Stimulated activated CD8-positive, alpha-beta memory T cell treated with anti-CD3 and anti-CD28 coated beads, Interleukin-2, amount 100 ng/mL, for 1 hour (primary cell): Measurements from ENCODE around the gene TOP2A.
A peak's percentile ranks its signal among the peaks of the same experiment; 100 is the strongest.

Source experiments
- DNase-seq, 2 donors: peaks; one replicate each; pipeline ENCODE4 v3.0.0-alpha.2; 2020; ENCODE audit warnings: low read depth in 2 of 2

Gene TOP2A

DNA sequence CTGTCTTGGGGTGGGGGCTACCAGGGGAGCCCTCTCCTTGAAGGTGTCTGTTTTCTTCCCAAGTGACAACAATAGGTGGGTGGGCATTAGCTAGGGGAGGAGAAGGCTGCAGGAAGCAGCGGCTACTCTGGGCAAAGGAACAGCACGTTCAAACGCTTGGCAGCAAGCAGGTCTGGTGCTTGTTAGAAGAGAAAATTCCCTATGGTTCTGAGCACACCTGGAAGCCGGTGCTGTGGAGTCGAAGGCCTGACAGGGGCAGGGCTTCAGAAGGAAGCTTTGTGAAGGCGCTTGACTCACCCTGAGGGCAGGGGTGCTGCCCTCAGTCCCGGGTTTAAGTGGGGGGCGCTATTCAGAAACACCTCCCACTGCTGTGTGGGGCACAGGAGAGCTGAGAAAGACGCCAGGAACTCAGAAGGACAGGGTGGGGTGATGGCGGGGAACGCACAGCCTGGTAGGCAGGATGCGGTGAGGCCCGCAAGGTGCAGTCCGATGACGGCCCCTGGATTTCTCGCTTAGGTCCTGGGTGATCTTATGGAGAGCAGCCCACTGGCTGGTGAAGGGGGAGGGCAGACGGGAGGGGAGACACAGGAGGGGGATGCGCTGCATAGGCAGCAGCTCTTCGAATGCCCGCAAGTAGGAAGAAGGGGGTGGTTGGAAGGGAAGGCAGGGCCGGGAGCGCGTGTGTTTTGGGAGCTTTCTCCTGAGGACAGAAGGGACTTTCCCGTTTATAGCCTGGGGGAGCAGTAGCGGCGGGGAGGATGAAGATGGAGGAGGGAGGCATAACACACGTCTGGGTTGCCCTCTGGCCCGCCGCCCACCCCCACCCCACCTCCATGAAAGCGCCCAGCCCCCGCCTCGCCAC is 56.4 kb downstream of the TOP2A start:
- no peak for DNase-seq

DNA sequence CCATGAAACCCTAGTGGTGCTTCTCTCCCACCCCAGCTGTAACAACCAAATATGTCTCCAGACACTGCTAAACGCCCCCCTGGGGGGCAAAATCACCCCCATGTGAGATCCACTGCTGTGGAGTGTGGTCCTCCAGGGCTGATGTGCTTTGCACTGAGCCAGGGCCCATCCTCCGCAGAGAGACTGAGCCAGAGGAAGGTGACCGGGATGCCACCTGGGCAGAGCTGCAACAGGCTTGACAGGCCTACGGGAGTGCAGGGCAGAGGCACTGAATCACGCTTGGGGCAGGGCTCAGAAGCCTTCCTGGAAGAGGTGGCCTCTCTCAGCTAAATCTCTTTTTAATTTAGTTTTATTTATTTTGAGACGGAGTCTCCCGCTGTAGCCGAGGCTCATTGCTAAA is 57.6 kb downstream of the TOP2A start:
- DNase-seq: no peak

GRCh38 chr17:40358323-40359038 is 59.2 kb downstream of the TOP2A start:
- peak; percentile 81 to 82 for DNase-seq

DNA sequence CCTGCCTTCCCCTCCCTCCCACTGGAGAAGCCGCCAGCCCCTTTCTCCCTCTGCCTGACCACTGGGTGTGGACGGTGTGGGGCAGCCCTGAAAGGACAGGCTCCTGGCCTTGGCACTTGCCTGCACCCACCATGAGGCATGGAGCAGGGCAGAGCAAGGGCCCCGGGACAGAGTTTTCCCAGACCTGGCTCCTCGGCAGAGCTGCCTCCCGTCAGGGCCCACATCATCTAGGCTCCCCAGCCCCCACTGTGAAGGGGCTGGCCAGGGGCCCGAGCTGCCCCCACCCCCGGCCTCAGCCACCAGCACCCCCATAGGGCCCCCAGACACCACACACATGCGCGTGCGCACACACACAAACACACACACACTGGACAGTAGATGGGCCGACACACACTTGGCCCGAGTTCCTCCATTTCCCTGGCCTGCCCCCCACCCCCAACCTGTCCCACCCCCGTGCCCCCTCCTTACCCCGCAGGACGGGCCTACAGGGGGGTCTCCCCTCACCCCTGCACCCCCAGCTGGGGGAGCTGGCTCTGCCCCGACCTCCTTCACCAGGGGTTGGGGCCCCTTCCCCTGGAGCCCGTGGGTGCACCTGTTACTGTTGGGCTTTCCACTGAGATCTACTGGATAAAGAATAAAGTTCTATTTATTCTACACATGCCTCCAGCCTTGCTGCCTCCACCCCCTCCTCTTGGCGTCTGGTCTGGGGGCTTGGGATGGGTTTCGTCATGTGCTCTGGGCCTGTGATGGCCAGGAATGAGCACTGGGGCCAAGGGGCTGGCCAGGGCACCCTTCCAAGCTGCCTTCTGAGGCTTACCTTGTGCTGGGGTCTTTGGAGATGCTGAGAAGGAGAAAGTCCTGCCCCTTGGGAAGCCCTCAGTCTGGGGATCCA is 60.5 kb downstream of the TOP2A start:
- DNase-seq: no peak

DNA sequence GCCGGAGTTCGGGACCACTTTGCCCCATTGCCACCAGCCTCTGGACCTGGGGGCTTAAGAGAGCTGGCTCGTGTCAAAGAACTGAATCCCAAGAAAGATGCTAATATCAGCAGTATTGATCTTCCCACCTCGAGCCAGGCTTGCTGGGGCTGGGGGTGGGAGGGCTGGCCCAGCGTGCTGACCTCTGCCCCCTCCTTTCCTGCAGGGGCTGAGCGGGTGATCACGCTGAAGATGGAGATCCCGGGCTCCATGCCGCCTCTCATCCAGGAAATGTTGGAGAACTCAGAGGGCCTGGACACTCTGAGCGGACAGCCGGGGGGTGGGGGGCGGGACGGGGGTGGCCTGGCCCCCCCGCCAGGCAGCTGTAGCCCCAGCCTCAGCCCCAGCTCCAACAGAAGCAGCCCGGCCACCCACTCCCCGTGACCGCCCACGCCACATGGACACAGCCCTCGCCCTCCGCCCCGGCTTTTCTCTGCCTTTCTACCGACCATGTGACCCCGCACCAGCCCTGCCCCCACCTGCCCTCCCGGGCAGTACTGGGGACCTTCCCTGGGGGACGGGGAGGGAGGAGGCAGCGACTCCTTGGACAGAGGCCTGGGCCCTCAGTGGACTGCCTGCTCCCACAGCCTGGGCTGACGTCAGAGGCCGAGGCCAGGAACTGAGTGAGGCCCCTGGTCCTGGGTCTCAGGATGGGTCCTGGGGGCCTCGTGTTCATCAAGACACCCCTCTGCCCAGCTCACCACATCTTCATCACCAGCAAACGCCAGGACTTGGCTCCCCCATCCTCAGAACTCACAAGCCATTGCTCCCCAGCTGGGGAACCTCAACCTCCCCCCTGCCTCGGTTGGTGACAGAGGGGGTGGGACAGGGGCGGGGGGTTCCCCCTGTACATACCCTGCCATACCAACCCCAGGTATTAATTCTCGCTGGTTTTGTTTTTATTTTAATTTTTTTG is 61.6 kb downstream of the TOP2A start:
- no peak for DNase-seq

- DNase-seq: peak; percentile 60 to 62
Measured at GRCh38 chr17:40355123-40355803, 62.4 kb downstream of the TOP2A start.

DNA sequence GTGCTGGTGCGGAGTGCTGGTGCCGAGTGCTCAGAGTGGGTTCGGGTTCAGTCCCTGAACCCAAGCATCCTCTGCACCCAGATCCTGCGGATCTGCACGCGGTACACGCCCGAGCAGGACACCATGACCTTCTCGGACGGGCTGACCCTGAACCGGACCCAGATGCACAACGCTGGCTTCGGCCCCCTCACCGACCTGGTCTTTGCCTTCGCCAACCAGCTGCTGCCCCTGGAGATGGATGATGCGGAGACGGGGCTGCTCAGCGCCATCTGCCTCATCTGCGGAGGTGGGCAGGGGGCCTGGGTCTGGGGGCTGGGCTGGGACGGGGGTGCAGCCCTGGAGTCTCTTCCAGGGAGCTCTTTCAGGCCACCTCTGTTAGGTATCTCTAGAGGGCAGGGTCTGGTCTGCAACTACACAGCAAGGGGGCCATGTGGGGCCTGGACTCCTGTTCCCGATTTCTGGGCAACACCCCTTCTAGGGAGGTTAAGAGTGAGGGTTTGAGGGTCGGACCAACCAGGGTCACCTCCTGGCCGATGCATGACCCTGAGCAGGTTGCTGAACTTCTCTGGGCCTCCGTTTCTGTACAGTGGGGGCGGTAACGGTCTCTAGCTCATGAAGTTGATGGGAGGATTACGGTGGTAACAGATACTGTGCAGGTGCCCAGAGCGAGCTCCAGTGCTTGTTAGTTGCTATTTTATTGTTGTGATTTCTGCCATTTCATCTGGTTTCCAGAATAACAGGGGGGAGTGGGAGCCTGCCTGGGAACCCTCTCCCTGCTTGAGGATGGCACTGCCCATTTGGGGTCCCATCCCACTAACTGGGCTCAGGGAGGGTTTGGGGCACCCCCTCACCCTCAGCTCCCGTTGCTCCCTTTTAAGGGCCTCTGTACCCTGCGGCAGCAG is 63.2 kb downstream of the TOP2A start:
- DNase-seq: no peak

DNA sequence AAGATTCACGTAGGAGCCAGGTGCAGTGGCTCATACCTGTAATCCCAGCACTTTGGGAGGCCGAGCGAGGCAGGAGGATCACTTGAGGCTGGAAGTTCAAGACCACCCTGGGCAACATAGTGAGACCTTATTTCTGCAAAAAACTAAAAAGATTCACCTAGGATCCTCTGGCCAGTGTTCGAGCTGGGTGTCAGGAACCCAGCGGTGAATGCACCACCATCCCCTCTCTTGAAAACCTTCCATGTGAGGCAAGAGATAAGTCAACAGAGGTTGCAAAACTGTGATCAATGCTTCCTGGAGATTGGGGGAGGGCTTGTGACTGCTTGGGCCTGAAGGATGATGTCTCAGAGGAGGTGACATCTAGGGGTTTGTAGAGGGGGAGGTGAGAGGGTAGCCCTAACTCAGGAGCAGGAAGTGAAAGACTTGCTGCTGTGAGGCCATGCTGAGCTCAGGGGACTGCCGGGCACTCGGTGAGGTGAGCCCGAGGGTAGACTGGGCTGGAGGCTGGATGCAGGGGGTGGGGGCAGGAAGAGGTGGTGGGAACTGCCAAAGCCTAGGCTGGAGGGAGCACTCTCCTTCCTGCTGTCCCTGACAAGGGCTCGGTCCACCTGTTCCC is 64.8 kb downstream of the TOP2A start:
- no peak for DNase-seq

DNA sequence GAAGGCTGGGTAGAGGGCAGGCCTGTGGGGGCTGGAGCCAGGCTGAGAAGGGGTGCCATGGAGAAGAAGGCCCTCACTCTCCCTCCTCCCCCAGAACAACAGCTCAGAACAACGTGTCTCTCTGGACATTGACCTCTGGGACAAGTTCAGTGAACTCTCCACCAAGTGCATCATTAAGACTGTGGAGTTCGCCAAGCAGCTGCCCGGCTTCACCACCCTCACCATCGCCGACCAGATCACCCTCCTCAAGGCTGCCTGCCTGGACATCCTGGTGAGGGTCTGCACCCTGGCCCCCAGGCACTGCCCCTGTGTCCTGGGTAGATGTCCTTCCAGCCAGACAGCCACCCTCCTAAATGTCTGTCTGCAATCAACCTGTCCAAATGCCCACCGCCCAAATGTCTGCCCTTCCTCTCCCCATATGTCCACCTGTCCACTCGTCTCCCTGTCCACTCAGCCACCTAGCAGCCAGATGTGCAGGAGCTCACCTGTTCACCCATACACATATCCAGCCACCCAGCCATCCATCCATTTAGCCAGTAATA is 65.4 kb downstream of the TOP2A start:
- DNase-seq: no peak

DNA sequence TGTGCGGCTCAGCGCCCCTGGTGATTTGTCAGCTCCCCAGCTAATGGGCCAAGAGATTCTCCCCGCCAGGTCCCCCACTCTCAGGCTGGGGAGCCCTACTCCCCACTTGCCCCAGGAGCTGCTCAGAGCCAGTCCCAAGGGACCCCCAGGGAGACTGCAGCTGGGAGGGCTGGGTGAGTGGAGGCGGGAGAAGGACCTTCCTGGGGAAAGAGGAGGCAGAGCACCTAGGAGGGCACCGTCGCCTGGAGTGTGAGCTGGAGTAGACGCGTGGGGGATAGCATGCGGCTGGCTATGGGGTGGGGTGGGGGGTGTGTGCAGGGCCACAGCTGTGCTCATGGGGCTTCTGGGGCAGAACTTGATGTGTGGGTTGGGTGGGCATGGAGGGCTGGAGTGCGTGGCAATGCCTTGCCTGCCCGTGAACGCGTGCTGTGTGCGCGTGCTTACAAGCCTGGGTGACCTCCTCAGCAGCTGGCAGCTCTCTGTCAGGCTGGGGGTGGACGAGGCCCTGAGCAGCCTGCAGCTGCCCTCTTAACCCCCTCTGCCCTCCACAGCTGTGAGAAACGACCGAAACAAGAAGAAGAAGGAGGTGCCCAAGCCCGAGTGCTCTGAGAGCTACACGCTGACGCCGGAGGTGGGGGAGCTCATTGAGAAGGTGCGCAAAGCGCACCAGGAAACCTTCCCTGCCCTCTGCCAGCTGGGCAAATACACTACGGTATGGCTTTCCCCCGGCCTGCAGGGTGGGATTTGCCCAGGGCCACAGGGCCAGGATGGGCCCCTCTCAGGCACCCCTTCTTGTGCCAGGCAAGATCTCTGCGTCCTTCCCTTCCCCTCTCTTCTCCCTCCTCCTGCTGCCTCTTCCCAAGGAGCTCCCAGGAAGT is 66.1 kb downstream of the TOP2A start:
- no peak for DNase-seq

GRCh38 chr17:40350689-40351358 is 66.9 kb downstream of the TOP2A start:
- no peak for DNase-seq

DNA sequence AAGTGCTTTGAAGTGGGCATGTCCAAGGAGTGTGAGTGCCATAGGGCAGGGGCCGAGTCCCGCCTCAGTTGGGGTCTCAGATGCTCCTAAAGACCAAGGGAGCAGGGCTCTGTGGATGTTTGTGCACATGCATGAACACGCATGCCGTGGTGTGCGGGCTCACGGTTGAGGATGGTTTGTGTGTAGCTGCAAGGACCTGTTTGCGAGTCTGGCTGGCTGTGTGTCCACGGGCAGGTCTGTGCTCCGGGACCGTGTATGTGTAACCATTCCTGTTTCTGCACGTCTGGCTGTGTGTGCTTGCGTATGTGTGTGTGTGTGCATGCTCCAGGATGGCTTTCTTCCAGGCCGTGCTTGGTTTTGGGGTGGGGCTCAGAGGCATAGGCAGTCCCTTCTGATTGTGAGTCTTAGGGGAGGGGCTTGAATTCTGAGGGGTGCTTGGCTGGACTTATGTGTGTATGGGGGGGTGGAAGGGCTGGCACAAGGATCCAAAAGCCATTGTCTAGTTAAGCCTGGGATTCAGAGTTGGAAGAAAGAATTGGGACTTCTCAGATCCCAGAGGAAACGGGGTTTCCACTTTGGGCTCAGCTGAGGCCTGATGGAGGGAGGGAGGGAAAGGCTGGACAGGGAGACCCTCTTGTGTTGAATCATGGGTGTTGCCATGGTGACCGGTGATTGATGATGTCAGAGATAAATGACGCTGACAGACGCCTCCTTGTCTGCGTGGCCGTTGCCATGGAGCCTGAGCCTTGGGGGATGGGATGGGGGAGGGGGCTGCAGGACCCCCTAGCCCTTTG is 67.6 kb downstream of the TOP2A start:
- no peak for DNase-seq

GRCh38 chr17:40349477-40349894 is 68.2 kb downstream of the TOP2A start:
- DNase-seq: no peak

GRCh38 chr17:40348562-40349476 is 68.9 kb downstream of the TOP2A start:
- no peak for DNase-seq

- DNase-seq: no peak
Measured at GRCh38 chr17:40348136-40348504, 69.6 kb downstream of the TOP2A start.
